HG03460 (cell line): ENCODE data around the gene C22orf39.

Source experiments
- ATAC-seq: cut with Tn5 transposase; IDR thresholded peaks from one replicate; pipeline ENCODE4 v1.9.1; 2021; ENCODE audit not compliant: unreplicated experiment

C22orf39 gene

GRCh38 chr22:19447330-19448075 lies at the start of gene C22orf39:
C22orf39 (minus strand) TSS chr22:19447711; CDS start chr22:19447688, 23 bp downstream.
- peak; percentile 74 for ATAC-seq

GRCh38 chr22:19497245-19497644 lies 49.7 kb upstream of the C22orf39 start:
- ATAC-seq: no peak

- no peak for ATAC-seq
These were observed 48.8 kb upstream of the C22orf39 start for GRCh38 chr22:19496324-19496630.

- ATAC-seq: no peak
These were observed 48.2 kb upstream of the C22orf39 start for GRCh38 chr22:19495562-19496323.

- no peak for ATAC-seq
These were observed 47.2 kb upstream of the C22orf39 start for GRCh38 chr22:19494676-19495173.

- no peak for ATAC-seq
These were observed 46.6 kb upstream of the C22orf39 start for GRCh38 chr22:19494001-19494560.

GRCh38 chr22:19492504-19493174 lies 45.1 kb upstream of the C22orf39 start:
- ATAC-seq: no peak

GRCh38 chr22:19490628-19491230 lies 43.2 kb upstream of the C22orf39 start:
- no peak for ATAC-seq

- ATAC-seq: no peak
These were observed 41.7 kb upstream of the C22orf39 start for GRCh38 chr22:19488884-19489843.

- no peak for ATAC-seq
These were observed 40.8 kb upstream of the C22orf39 start for GRCh38 chr22:19488285-19488684.

- no peak for ATAC-seq
These were observed 36.2 kb upstream of the C22orf39 start for GRCh38 chr22:19483481-19484244.

- no peak for ATAC-seq
These were observed 34.8 kb upstream of the C22orf39 start for GRCh38 chr22:19482297-19482696.

GRCh38 chr22:19480789-19481188 lies 33.3 kb upstream of the C22orf39 start:
- ATAC-seq: no peak

GRCh38 chr22:19480173-19480568 lies 32.7 kb upstream of the C22orf39 start:
- ATAC-seq: no peak

- peak; percentile 82 for ATAC-seq
These were observed 32.1 kb upstream of the C22orf39 start, which contains the start of gene CDC45 for GRCh38 chr22:19479355-19480172. CDC45 (plus strand) TSS chr22:19479920; CDS start chr22:19479969, 49 bp downstream.

- ATAC-seq: peak; percentile 36
These were observed 31.4 kb upstream of the C22orf39 start, which contains the start of gene UFD1 for GRCh38 chr22:19478901-19479354. UFD1 (minus strand) TSS chr22:19479193; CDS start chr22:19479085, 108 bp downstream.

- no peak for ATAC-seq
These were observed 30.8 kb upstream of the C22orf39 start for GRCh38 chr22:19478045-19478900.
